ENCODE results near the gene KNG1.
A peak's percentile ranks its signal among the peaks of the same experiment; 100 is the strongest.

The KNG1 gene

GRCh38 chr3:186772281-186772694, 55.1 kb downstream of the KNG1 start:
- peaks cover 21% of the 10 kb centered on the region for H3K4me1 ChIP-seq
- peak overlapping the region; percentile 85 for H3K9ac ChIP-seq
- H3K36me3 ChIP-seq, result no peaks in the 10 kb centered on the region
- H3K4me2 ChIP-seq, result peak overlapping the region; percentile 99
- H3K27me3 ChIP-seq, result no peaks in the 10 kb centered on the region
- H4K20me1 ChIP-seq, result no peaks in the 10 kb centered on the region
- no peaks in the 10 kb centered on the region for H3K9me3 ChIP-seq
- TF ChIP-seq Cebpa-rat (IDR thresholded peaks at IDR 0.05), result no peak
- peak overlapping the region; percentile 91 for H3K27ac ChIP-seq
- peak overlapping the region; percentile 72 for H3K4me3 ChIP-seq

- H3K9ac ChIP-seq, result peak overlapping the region; percentile 85
- peak overlapping the region; percentile 91 for H3K27ac ChIP-seq
These were observed 55.7 kb downstream of the KNG1 start for GRCh38 chr3:186772701-186773417.

GRCh38 chr3:186775999-186776398, 58.8 kb downstream of the KNG1 start:
- no peaks in the 10 kb centered on the region for H3K36me3 ChIP-seq
- H3K27ac ChIP-seq, result no peak overlapping the region
- peaks cover 21% of the 10 kb centered on the region for H3K4me1 ChIP-seq
- no peak for TF ChIP-seq Cebpa-rat (IDR thresholded peaks at IDR 0.05)
- no peaks in the 10 kb centered on the region for H3K27me3 ChIP-seq
- no peak overlapping the region for H3K9ac ChIP-seq
- no peak overlapping the region for H3K4me2 ChIP-seq
- H4K20me1 ChIP-seq, result no peaks in the 10 kb centered on the region
- H3K9me3 ChIP-seq, result no peaks in the 10 kb centered on the region
- H3K4me3 ChIP-seq, result no peak overlapping the region

More at GRCh38 chr3:186772701-186773417, 55.7 kb downstream of the KNG1 start:
- Histone ChIP-seq H4K20me1 (no peaks in the 10 kb centered on the region), H3K36me3 (no peaks in the 10 kb centered on the region), H3K4me3 (peak overlapping the region; percentile 72), H3K9me3 (no peaks in the 10 kb centered on the region), H3K4me2 (peak overlapping the region; percentile 99), H3K4me1 (peaks cover 21% of the 10 kb centered on the region), H3K27me3 (no peaks in the 10 kb centered on the region)
- no peak for TF ChIP-seq Cebpa-rat (IDR thresholded peaks at IDR 0.05)

GRCh38 chr3:186779204-186779603, 62.0 kb downstream of the KNG1 start:
- no peak overlapping the region for H3K4me2 ChIP-seq
- H3K4me1 ChIP-seq, result peaks cover 8% of the 10 kb centered on the region
- no peak overlapping the region for H3K4me3 ChIP-seq
- no peak overlapping the region for H3K27ac ChIP-seq
- no peaks in the 10 kb centered on the region for H3K27me3 ChIP-seq
- no peak overlapping the region for H3K9ac ChIP-seq
- H3K9me3 ChIP-seq, result no peaks in the 10 kb centered on the region
- H3K36me3 ChIP-seq, result peaks cover 2% of the 10 kb centered on the region
- TF ChIP-seq Cebpa-rat (IDR thresholded peaks at IDR 0.05), result no peak
- H4K20me1 ChIP-seq, result peaks cover 6% of the 10 kb centered on the region

- peak overlapping the region; percentile 100 for H3K27ac ChIP-seq
- no peak for TF ChIP-seq Cebpa-rat (IDR thresholded peaks at IDR 0.05)
- H3K27me3 ChIP-seq, result no peaks in the 10 kb centered on the region
- H3K4me1 ChIP-seq, result peaks cover 37% of the 10 kb centered on the region
- H3K9ac ChIP-seq, result peak overlapping the region; percentile 100
- H3K4me3 ChIP-seq, result peak overlapping the region; percentile 89
- peak overlapping the region; percentile 90 for H3K4me2 ChIP-seq
- peaks cover 36% of the 10 kb centered on the region for H3K36me3 ChIP-seq
- peaks cover 40% of the 10 kb centered on the region for H4K20me1 ChIP-seq
- H3K9me3 ChIP-seq, result no peaks in the 10 kb centered on the region
These were observed 65.4 kb downstream of the KNG1 start for GRCh38 chr3:186782542-186783057.

- Histone ChIP-seq H4K20me1 (peaks cover 46% of the 10 kb centered on the region), H3K9ac (peak within 1 kb of the TSS; percentile 100), H3K9me3 (no peaks in the 10 kb centered on the region), H3K27me3 (no peaks in the 10 kb centered on the region), H3K4me3 (peak within 1 kb of the TSS; percentile 89), H3K27ac (peak within 1 kb of the TSS; percentile 100), H3K4me1 (peaks cover 39% of the 10 kb centered on the region), H3K4me2 (peak within 1 kb of the TSS; percentile 90), H3K36me3 (peaks cover 42% of the 10 kb centered on the region)
- TF ChIP-seq Cebpa-rat (IDR thresholded peaks at IDR 0.05), result no peak
These were observed 66.0 kb downstream of the KNG1 start, which contains the start of gene EIF4A2 for GRCh38 chr3:186783058-186783730. EIF4A2 (plus strand) TSS chr3:186783577; CDS start chr3:186783611, 34 bp downstream.

- H3K4me1 ChIP-seq, result peaks cover 39% of the 10 kb centered on the region
- H3K4me3 ChIP-seq, result peak overlapping the region; percentile 89
- no peaks in the 10 kb centered on the region for H3K9me3 ChIP-seq
- H4K20me1 ChIP-seq, result peaks cover 53% of the 10 kb centered on the region
- H3K27me3 ChIP-seq, result no peaks in the 10 kb centered on the region
- peaks cover 49% of the 10 kb centered on the region for H3K36me3 ChIP-seq
- peak overlapping the region; percentile 100 for H3K27ac ChIP-seq
- 0 out of 2 replicates have a peak, but pooled peaks have one; percentile 13 for TF ChIP-seq Cebpa-rat (IDR thresholded peaks at IDR 0.05)
- peak overlapping the region; percentile 100 for H3K9ac ChIP-seq
- peak overlapping the region; percentile 87 for H3K4me2 ChIP-seq
These were observed 66.8 kb downstream of the KNG1 start for GRCh38 chr3:186783731-186784515.

- peaks cover 64% of the 10 kb centered on the region for H4K20me1 ChIP-seq
These were observed 67.8 kb downstream of the KNG1 start for GRCh38 chr3:186784820-186785494.

More at GRCh38 chr3:186784820-186785494, 67.8 kb downstream of the KNG1 start:
- H3K9ac ChIP-seq, result peak overlapping the region; percentile 100
- H3K9me3 ChIP-seq, result no peaks in the 10 kb centered on the region
- H3K27ac ChIP-seq, result peak overlapping the region; percentile 100
- H3K4me2 ChIP-seq, result peak overlapping the region; percentile 87
- H3K4me1 ChIP-seq, result peaks cover 39% of the 10 kb centered on the region
- TF ChIP-seq Cebpa-rat (IDR thresholded peaks at IDR 0.05), result no peak; the same call in 1 of the 2 replicates
- H3K27me3 ChIP-seq, result no peaks in the 10 kb centered on the region
- peak overlapping the region; percentile 89 for H3K4me3 ChIP-seq
- H3K36me3 ChIP-seq, result peaks cover 60% of the 10 kb centered on the region

All from BLaER1 (cell line).